Osteoblast (primary cell): Measurements from ENCODE around the gene EPAS1. TPM values are rescaled to one million over a fixed set of nuclear protein-coding genes. Genes with fewer than 3 reads are reported as not detected.

Experiments
- DNase-seq: peaks from one replicate; pipeline ENCODE4 v3.0.0; 2011; ENCODE audit warnings: low spot score, mixed read lengths; ENCODE audit not compliant: insufficient read length; ENCODE audit errors: missing footprints
- H2AFZ ChIP-seq: 2 replicates; pipeline ENCODE4 v1.6.0; 2011; ENCODE audit warnings: mild to moderate bottlenecking, low read length
- H3K27ac ChIP-seq: 2 replicates; pipeline ENCODE4 v1.5.1; 2011; ENCODE audit warnings: mild to moderate bottlenecking, low read depth, low read length, moderate library complexity
- H3K27me3 ChIP-seq: 2 replicates; pipeline ENCODE4 v1.6.0; 2012; ENCODE audit warnings: mild to moderate bottlenecking, control low read depth, inconsistent platforms, low read length, moderate library complexity; ENCODE audit not compliant: insufficient read depth
- H3K36me3 ChIP-seq: 2 replicates; pipeline ENCODE4 v1.5.1; 2011; ENCODE audit warnings: mild to moderate bottlenecking, low read length, control low read depth, moderate library complexity; ENCODE audit not compliant: insufficient read depth
- H3K4me1 ChIP-seq: 2 replicates; pipeline ENCODE4 v1.5.1; 2011; ENCODE audit warnings: mild to moderate bottlenecking, low read length, control low read depth, moderate library complexity; ENCODE audit not compliant: insufficient read depth
- H3K4me2 ChIP-seq: 2 replicates; pipeline ENCODE4 v1.6.0; 2011; ENCODE audit warnings: mild to moderate bottlenecking, low read length; ENCODE audit not compliant: insufficient read depth
- H3K4me3 ChIP-seq: fragments of 200-600 bp; sonication (generic); 3 replicates; pipeline ENCODE4 v1.5.1; 2012; ENCODE audit warnings: mild to moderate bottlenecking, low read length, inconsistent platforms; ENCODE audit not compliant: insufficient read depth
- H3K79me2 ChIP-seq: 2 replicates; pipeline ENCODE4 v1.6.0; 2012; ENCODE audit warnings: mild to moderate bottlenecking, low read length, control low read depth, inconsistent platforms; ENCODE audit not compliant: insufficient read depth
- H3K9me3 ChIP-seq: 2 replicates; pipeline ENCODE4 v1.5.1; 2011; ENCODE audit warnings: low read depth, low read length, control low read depth
- H4K20me1 ChIP-seq: 2 replicates; pipeline ENCODE4 v1.6.0; 2012; ENCODE audit warnings: mild to moderate bottlenecking, low read length, control low read depth; ENCODE audit not compliant: insufficient read depth
- CTCF ChIP-seq: IDR thresholded peaks from 2 replicates; pipeline ENCODE4 v1.5.1; 2011; ENCODE audit warnings: mild to moderate bottlenecking, low read depth, low read length, moderate library complexity; ENCODE audit errors: extremely low read depth
- total RNA-seq: library from RNA; depleted of rRNA; stranded (reverse); fragments of >200 nt; gene quantifications from 2 replicates; pipeline ENCODE4 v1.2.3, GENCODE V29; 2012

Gene EPAS1
- total RNA-seq, 1 donor: 260 TPM

- TF ChIP-seq CTCF: no peak
- no peaks in the 10 kb centered on the region for H3K9me3 ChIP-seq
- H3K4me1 ChIP-seq: peaks cover 9% of the 10 kb centered on the region
- H4K20me1 ChIP-seq: no peaks in the 10 kb centered on the region
- DNase-seq: no peak
- H3K4me3 ChIP-seq: no peak overlapping the region
- H3K27ac ChIP-seq: no peak overlapping the region
- H3K36me3 ChIP-seq: no peaks in the 10 kb centered on the region
- H3K79me2 ChIP-seq: no peaks in the 10 kb centered on the region
- H2AFZ ChIP-seq: no peak overlapping the region
- H3K4me2 ChIP-seq: no peak overlapping the region
- no peaks in the 10 kb centered on the region for H3K27me3 ChIP-seq
Observed at GRCh38 chr2:46430413-46430812, 133.2 kb downstream of the EPAS1 start.

GRCh38 chr2:46430992-46431391 lies 133.8 kb downstream of the EPAS1 start:
- Histone ChIP-seq H3K9me3 (no peaks in the 10 kb centered on the region), H3K4me3 (no peak overlapping the region), H3K79me2 (no peaks in the 10 kb centered on the region), H3K4me1 (peaks cover 13% of the 10 kb centered on the region), H3K4me2 (no peak overlapping the region), H3K27ac (peak overlapping the region; percentile 5), H3K36me3 (no peaks in the 10 kb centered on the region), H2AFZ (no peak overlapping the region), H3K27me3 (no peaks in the 10 kb centered on the region), H4K20me1 (no peaks in the 10 kb centered on the region)
- TF ChIP-seq CTCF: no peak
- DNase-seq: no peak

- no peak for TF ChIP-seq CTCF
- Histone ChIP-seq H3K36me3 (no peaks in the 10 kb centered on the region), H3K4me2 (no peak overlapping the region), H3K9me3 (no peaks in the 10 kb centered on the region), H3K27ac (peak overlapping the region; percentile 5), H3K79me2 (no peaks in the 10 kb centered on the region), H4K20me1 (no peaks in the 10 kb centered on the region), H2AFZ (peak overlapping the region; percentile 19), H3K4me1 (peaks cover 13% of the 10 kb centered on the region), H3K4me3 (no peak overlapping the region), H3K27me3 (no peaks in the 10 kb centered on the region)
- no peak for DNase-seq
Observed at GRCh38 chr2:46431481-46432235, 134.5 kb downstream of the EPAS1 start.

- TF ChIP-seq CTCF: no peak
Observed at GRCh38 chr2:46434851-46435273, 137.7 kb downstream of the EPAS1 start.

More at GRCh38 chr2:46434851-46435273, 137.7 kb downstream of the EPAS1 start:
- Histone ChIP-seq H3K4me2 (peak overlapping the region; percentile 4), H3K4me1 (peaks cover 13% of the 10 kb centered on the region), H3K9me3 (no peaks in the 10 kb centered on the region), H3K36me3 (no peaks in the 10 kb centered on the region), H4K20me1 (no peaks in the 10 kb centered on the region), H2AFZ (no peak overlapping the region), H3K27me3 (no peaks in the 10 kb centered on the region), H3K4me3 (no peak overlapping the region), H3K27ac (peak overlapping the region; percentile 12), H3K79me2 (no peaks in the 10 kb centered on the region)
- peak; percentile 84 for DNase-seq
